H9 (cell line): ENCODE measurements around the gene WNT4. TPM values are rescaled to one million over a fixed set of nuclear protein-coding genes. Genes with fewer than 3 reads are reported as not detected.

Experiments used
- DNase-seq: peaks from one replicate; pipeline ENCODE4 v3.0.0-alpha.2; 2017
- H2AFZ ChIP-seq: one replicate; pipeline ENCODE4 v1.6.1; 2013; ENCODE audit warnings: mild to moderate bottlenecking, low read length, control low read depth, moderate library complexity
- H2AK5ac ChIP-seq: 2 replicates; pipeline ENCODE4 v1.6.1; 2013; ENCODE audit warnings: low read length, control low read depth, mixed read lengths; ENCODE audit not compliant: insufficient read length
- H2BK120ac ChIP-seq: one replicate; pipeline ENCODE4 v1.6.1; 2013; ENCODE audit warnings: low read depth, mild to moderate bottlenecking, low read length, control low read depth, inconsistent platforms; ENCODE audit not compliant: poor library complexity, severe bottlenecking
- H2BK12ac ChIP-seq: 2 replicates; pipeline ENCODE4 v1.6.1; 2013; ENCODE audit warnings: low read length, control low read depth, mixed read lengths, low read depth; ENCODE audit not compliant: insufficient read length
- H2BK15ac ChIP-seq: 2 replicates; pipeline ENCODE4 v1.6.1; 2013; ENCODE audit warnings: low read depth, low read length, control low read depth
- H2BK20ac ChIP-seq: one replicate; pipeline ENCODE4 v1.6.1; 2013; ENCODE audit warnings: low read depth, mild to moderate bottlenecking, low read length, control low read depth, inconsistent platforms; ENCODE audit not compliant: poor library complexity, severe bottlenecking
- H2BK5ac ChIP-seq: 2 replicates; pipeline ENCODE4 v1.6.1; 2013; ENCODE audit warnings: low read length, control low read depth, mixed read lengths; ENCODE audit not compliant: insufficient read length
- H3K14ac ChIP-seq: 2 replicates; pipeline ENCODE4 v1.6.1; 2013; ENCODE audit warnings: low read length, control low read depth; ENCODE audit not compliant: insufficient read depth
- H3K18ac ChIP-seq: 2 replicates; pipeline ENCODE4 v1.6.1; 2013; ENCODE audit warnings: low read depth, mild to moderate bottlenecking, mixed read lengths, low read length, control low read depth; ENCODE audit not compliant: insufficient read length
- H3K23ac ChIP-seq: 2 replicates; pipeline ENCODE4 v1.6.1; 2013; ENCODE audit warnings: low read length, control low read depth, mixed read lengths, low read depth; ENCODE audit not compliant: insufficient read length
- H3K23me2 ChIP-seq: 2 replicates; pipeline ENCODE4 v1.6.1; 2013; ENCODE audit warnings: low read depth, mild to moderate bottlenecking, mixed read lengths, low read length, control low read depth; ENCODE audit not compliant: insufficient read length, poor library complexity, severe bottlenecking
- H3K27ac ChIP-seq: 2 replicates; pipeline ENCODE4 v1.5.1; 2013; ENCODE audit warnings: low read length, control low read depth, mixed read lengths, low read depth; ENCODE audit not compliant: insufficient read length
- H3K27me3 ChIP-seq: 2 replicates; pipeline ENCODE4 v1.6.1; 2013; ENCODE audit warnings: low read length, control low read depth, inconsistent platforms; ENCODE audit not compliant: insufficient read depth
- H3K4ac ChIP-seq: 2 replicates; pipeline ENCODE4 v1.6.1; 2013; ENCODE audit warnings: low read depth, mild to moderate bottlenecking, control low read depth, inconsistent platforms, low read length, moderate library complexity
- H3K4me1 ChIP-seq: 2 replicates; pipeline ENCODE4 v1.6.1; 2013; ENCODE audit warnings: low read length, control low read depth, inconsistent platforms; ENCODE audit not compliant: insufficient read depth
- H3K4me2 ChIP-seq: 2 replicates; pipeline ENCODE4 v1.6.1; 2013; ENCODE audit warnings: low read length, control low read depth, mixed read lengths; ENCODE audit not compliant: insufficient read length, insufficient read depth
- H3K56ac ChIP-seq: 2 replicates; pipeline ENCODE4 v1.6.1; 2013; ENCODE audit warnings: low read depth, mild to moderate bottlenecking, mixed read lengths, low read length, control low read depth; ENCODE audit not compliant: insufficient read length
- H3K79me1 ChIP-seq: 2 replicates; pipeline ENCODE4 v1.6.1; 2013; ENCODE audit warnings: low read depth, mild to moderate bottlenecking, moderate library complexity, low read length, control low read depth, inconsistent platforms; ENCODE audit not compliant: insufficient read depth, poor library complexity, severe bottlenecking
- H3K79me2 ChIP-seq: 2 replicates; pipeline ENCODE4 v1.6.1; 2013; ENCODE audit warnings: low read length, control low read depth, inconsistent platforms; ENCODE audit not compliant: insufficient read depth
- H3K9ac ChIP-seq: 2 replicates; pipeline ENCODE4 v1.6.1; 2013; ENCODE audit warnings: low read length, control low read depth, mixed read lengths; ENCODE audit not compliant: insufficient read length; ENCODE audit errors: extremely low read depth
- H3K9me3 ChIP-seq: one replicate; pipeline ENCODE4 v1.6.1; 2013; ENCODE audit warnings: low read depth, low read length, inconsistent platforms; ENCODE audit not compliant: control insufficient read depth
- H3T11ph ChIP-seq: one replicate; pipeline ENCODE4 v1.6.1; 2013; ENCODE audit warnings: mild to moderate bottlenecking, low read length, control low read depth, inconsistent platforms
- H4K20me1 ChIP-seq: one replicate; pipeline ENCODE4 v1.6.1; 2013; ENCODE audit not compliant: control insufficient read depth, insufficient read length, insufficient read depth
- H4K5ac ChIP-seq: 2 replicates; pipeline ENCODE4 v1.6.1; 2013; ENCODE audit warnings: low read depth, mild to moderate bottlenecking, mixed read lengths, low read length, control low read depth; ENCODE audit not compliant: insufficient read length
- H4K8ac ChIP-seq: replicated peaks from 2 replicates; pipeline ENCODE4 v1.6.1; 2013; ENCODE audit warnings: low read length, control low read depth, mixed read lengths, low read depth; ENCODE audit not compliant: insufficient read length
- H4K91ac ChIP-seq: 2 replicates; pipeline ENCODE4 v1.6.1; 2013; ENCODE audit warnings: low read depth, mild to moderate bottlenecking, moderate library complexity, mixed read lengths, low read length, control low read depth; ENCODE audit not compliant: insufficient read length
- H3K27ac Mint-ChIP-seq, 3 experiments: 2 replicates in 2 of 3; 3 replicates in 1 of 3; pipeline ENCODE4 v1.8.0; 2020 to 2021; ENCODE audit warnings: mixed read lengths in 3 of 3, mild to moderate bottlenecking in 1 of 3, moderate library complexity in 1 of 3
- H3K27me3 Mint-ChIP-seq: 2 replicates; pipeline ENCODE4 v1.8.0; 2021; ENCODE audit warnings: low read depth, mild to moderate bottlenecking, moderate library complexity, mixed read lengths
- H3K36me3 Mint-ChIP-seq, 3 experiments: 2 replicates in 2 of 3; 3 replicates in 1 of 3; pipeline ENCODE4 v1.8.0; 2020 to 2021; ENCODE audit warnings: low read depth in 3 of 3, mixed read lengths in 3 of 3; ENCODE audit not compliant: insufficient read depth in 1 of 3
- H3K4me1 Mint-ChIP-seq, 2 experiments: 2 replicates each; pipeline ENCODE4 v1.8.0; 2020; ENCODE audit warnings: mixed read lengths in 2 of 2
- H3K4me3 Mint-ChIP-seq, 2 experiments: 2 replicates in 1 of 2; 3 replicates in 1 of 2; pipeline ENCODE4 v1.8.0; 2020 to 2021; ENCODE audit warnings: mild to moderate bottlenecking in 2 of 2, mixed read lengths in 2 of 2, moderate library complexity in 1 of 2
- H3K9me3 Mint-ChIP-seq, 2 experiments: 2 replicates in 1 of 2; 3 replicates in 1 of 2; pipeline ENCODE4 v1.8.0; 2020; ENCODE audit warnings: mild to moderate bottlenecking in 2 of 2, mixed read lengths in 2 of 2, moderate library complexity in 1 of 2
- WGBS: extraction: QIAGEN DNeasy Blood & Tissue Kit; methylation state at CpG from one replicate; pipeline ENCODE4 v1.1.7; 2013; ENCODE audit warnings: missing lambda C conversion rate, low lambda C conversion rate, mixed read lengths; ENCODE audit not compliant: insufficient read length; ENCODE audit errors: extremely low coverage; 5-methylcytosine and 5-hydroxymethylcytosine counted together
- total RNA-seq: library from RNA; stranded (reverse); gene quantifications from 2 replicates; pipeline ENCODE4 v1.2.1, GENCODE V29; 2021
- TF ChIP-seq, protein P1 (sequence below): fragments of 200-600 bp; sonication (generic); conservative IDR thresholded peaks from 3 replicates; pipeline ENCODE4 v1.8.0; 2021; ENCODE audit warnings: antibody characterized with exemption, mild to moderate bottlenecking

Gene WNT4
- total RNA-seq, 1 experiment from 2014 or later: 1.4 TPM

DNA sequence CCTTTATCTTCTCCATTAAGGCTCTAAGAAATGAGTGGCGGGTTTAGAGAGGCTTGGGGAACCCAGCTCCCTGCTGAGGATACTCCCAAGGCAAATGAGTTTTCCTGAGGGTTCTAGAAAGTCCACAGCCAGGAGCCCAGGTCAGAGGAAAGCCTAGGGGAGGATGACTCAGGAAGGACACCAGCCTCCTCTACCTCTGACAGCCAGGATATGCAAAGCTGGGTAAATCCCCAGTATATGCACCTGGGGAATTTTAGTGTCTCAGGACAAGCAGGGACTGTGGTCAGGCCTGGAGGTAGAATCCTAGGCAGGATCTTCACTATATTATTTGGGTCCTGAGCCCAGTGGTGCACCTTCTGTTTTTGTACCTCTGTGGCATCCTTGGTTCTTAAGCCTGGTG lies 23.5 kb upstream of the WNT4 start:
- no peaks in the 10 kb centered on the region for H3K23me2 ChIP-seq
- no peak overlapping the region for H2AFZ ChIP-seq
- Mint-ChIP-seq H3K4me3 (no peak overlapping the region), H3K27ac (no peak overlapping the region), H3K36me3 (no peaks in the 10 kb centered on the region), H3K9me3 (no peaks in the 10 kb centered on the region; a peak in 1 of 5 replicates), H3K4me1 (peaks cover 10 to 20% of the 10 kb centered on the region in 2 experiments; a peak in 3 of 4 replicates), H3K27me3 (peaks cover 5% of the 10 kb centered on the region; the same call in 1 of the 2 replicates)
- no peak overlapping the region for H2BK120ac ChIP-seq
- H3K23ac ChIP-seq: no peak overlapping the region
- H3K27ac ChIP-seq: no peak overlapping the region
- H3K4me2 ChIP-seq: no peak overlapping the region
- no peak overlapping the region for H2BK20ac ChIP-seq
- no peaks in the 10 kb centered on the region for H3K27me3 ChIP-seq
- H4K20me1 ChIP-seq: no peaks in the 10 kb centered on the region
- no peak overlapping the region for H3K4ac ChIP-seq
- TF ChIP-seq, protein P1, sequence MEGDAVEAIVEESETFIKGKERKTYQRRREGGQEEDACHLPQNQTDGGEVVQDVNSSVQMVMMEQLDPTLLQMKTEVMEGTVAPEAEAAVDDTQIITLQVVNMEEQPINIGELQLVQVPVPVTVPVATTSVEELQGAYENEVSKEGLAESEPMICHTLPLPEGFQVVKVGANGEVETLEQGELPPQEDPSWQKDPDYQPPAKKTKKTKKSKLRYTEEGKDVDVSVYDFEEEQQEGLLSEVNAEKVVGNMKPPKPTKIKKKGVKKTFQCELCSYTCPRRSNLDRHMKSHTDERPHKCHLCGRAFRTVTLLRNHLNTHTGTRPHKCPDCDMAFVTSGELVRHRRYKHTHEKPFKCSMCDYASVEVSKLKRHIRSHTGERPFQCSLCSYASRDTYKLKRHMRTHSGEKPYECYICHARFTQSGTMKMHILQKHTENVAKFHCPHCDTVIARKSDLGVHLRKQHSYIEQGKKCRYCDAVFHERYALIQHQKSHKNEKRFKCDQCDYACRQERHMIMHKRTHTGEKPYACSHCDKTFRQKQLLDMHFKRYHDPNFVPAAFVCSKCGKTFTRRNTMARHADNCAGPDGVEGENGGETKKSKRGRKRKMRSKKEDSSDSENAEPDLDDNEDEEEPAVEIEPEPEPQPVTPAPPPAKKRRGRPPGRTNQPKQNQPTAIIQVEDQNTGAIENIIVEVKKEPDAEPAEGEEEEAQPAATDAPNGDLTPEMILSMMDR: no peak
- H3T11ph ChIP-seq: no peak overlapping the region
- no peak overlapping the region for H3K56ac ChIP-seq
- no peak for DNase-seq
- H4K5ac ChIP-seq: no peak overlapping the region
- H3K79me1 ChIP-seq: no peaks in the 10 kb centered on the region
- no peaks in the 10 kb centered on the region for H3K4me1 ChIP-seq
- H3K9ac ChIP-seq: no peak overlapping the region
- no peak overlapping the region for H2BK15ac ChIP-seq
- no peak overlapping the region for H4K8ac ChIP-seq
- no peak overlapping the region for H4K91ac ChIP-seq
- no peak overlapping the region for H2AK5ac ChIP-seq
- no peaks in the 10 kb centered on the region for H3K9me3 ChIP-seq
- WGBS: no CpG with 5 or more reads among the region's 1 CpG
- H3K79me2 ChIP-seq: no peaks in the 10 kb centered on the region
- no peak overlapping the region for H2BK5ac ChIP-seq
- H3K18ac ChIP-seq: no peak overlapping the region
- no peak overlapping the region for H2BK12ac ChIP-seq
- H3K14ac ChIP-seq: no peak overlapping the region
